Measurements from ENCODE around the gene CLEC9A. TPM values are rescaled to one million over a fixed set of nuclear protein-coding genes. Genes with fewer than 3 reads are reported as not detected.

Gene CLEC9A
- total and polyA plus RNA-seq, 8 donors = 0.20 to 2.6 TPM; not detected in 6

- intact Hi-C loops (cut with DNase I; ENCODE audit: low total_unique reads) = no loop called here
- Histone ChIP-seq H3K27ac (no peak overlapping the region), H3K4me3 (no peak overlapping the region), H3K36me3 (no peaks in the 10 kb centered on the region), H3K9me3 (peaks cover 0 to 11% (median 2%) of the 10 kb centered on the region in 4 donors), H3K4me1 (peaks cover 0 to 3% (median 0%) of the 10 kb centered on the region in 4 donors), H3K27me3 (no peaks in the 10 kb centered on the region)
- no peak for DNase-seq
- TF ChIP-seq EP300 (IDR thresholded peaks at IDR 0.05) (no peak), POLR2AphosphoS5 (IDR thresholded peaks at IDR 0.05) (no peak), POLR2A (IDR thresholded peaks at IDR 0.05) (no peak), CTCF (IDR thresholded peaks at IDR 0.05) (no peak)
- 49 to 54% (median 50%) methylated on average over 8 of the region's 8 CpGs for WGBS, 5 donors
Observed at GRCh38 chr12:10088955-10089900, 58.7 kb downstream of the CLEC9A start.

GRCh38 chr12:10094646-10095395, 64.3 kb downstream of the CLEC9A start:
- 67 to 79% (median 71%) methylated on average over 4 of the region's 4 CpGs for whole genome bisulfite sequencing, 5 donors
- Histone ChIP-seq H3K27me3 (no peaks in the 10 kb centered on the region), H3K9me3 (no peaks in the 10 kb centered on the region), H3K4me1 (peaks cover 0 to 9% (median 4%) of the 10 kb centered on the region in 4 donors), H3K27ac (peak overlapping the region in 1 of 5 donors; percentile 27), H3K36me3 (no peaks in the 10 kb centered on the region), H3K4me3 (no peak overlapping the region)
- DNase-seq = no peak
- intact Hi-C loops (cut with DNase I; ENCODE audit: low total_unique reads) = no loop called here
- no peak for TF ChIP-seq EP300 (IDR thresholded peaks at IDR 0.05)
- no peak for TF ChIP-seq CTCF (IDR thresholded peaks at IDR 0.05)
- TF ChIP-seq POLR2A (IDR thresholded peaks at IDR 0.05) = no peak
- TF ChIP-seq POLR2AphosphoS5 (IDR thresholded peaks at IDR 0.05) = no peak

- no peak for TF ChIP-seq CTCF (IDR thresholded peaks at IDR 0.05)
- no peak for TF ChIP-seq POLR2A (IDR thresholded peaks at IDR 0.05)
- no peak for TF ChIP-seq POLR2AphosphoS5 (IDR thresholded peaks at IDR 0.05)
- TF ChIP-seq EP300 (IDR thresholded peaks at IDR 0.05) = no peak
- Histone ChIP-seq H3K27ac (peak overlapping the region in 2 of 5 donors; percentile 27 to 75), H3K4me1 (peaks cover 0 to 14% (median 7%) of the 10 kb centered on the region in 4 donors), H3K36me3 (no peaks in the 10 kb centered on the region), H3K4me3 (no peak overlapping the region), H3K27me3 (no peaks in the 10 kb centered on the region), H3K9me3 (no peaks in the 10 kb centered on the region)
- intact Hi-C loops (cut with DNase I; ENCODE audit: low total_unique reads) = no loop called here
- WGBS, 5 donors = 71 to 88% (median 83%) methylated on average over 3 of the region's 3 CpGs
- DNase-seq = no peak
Observed at GRCh38 chr12:10095971-10096370, 65.5 kb downstream of the CLEC9A start.

GRCh38 chr12:10097521-10097920, 67.0 kb downstream of the CLEC9A start:
- peaks cover 0 to 5% (median 0%) of the 10 kb centered on the region in 3 donors for H3K27me3 ChIP-seq
- intact Hi-C loops (cut with DNase I; ENCODE audit: low total_unique reads) = no loop called here
- H3K4me3 ChIP-seq = no peak overlapping the region
- peak overlapping the region in 3 of 5 donors; percentile 19 to 75 (median 63) for H3K27ac ChIP-seq
- WGBS, 5 donors = 43 to 65% (median 62%) methylated on average over 3 of the region's 3 CpGs
- peaks cover 0 to 25% (median 13%) of the 10 kb centered on the region in 4 donors for H3K4me1 ChIP-seq
- no peak for TF ChIP-seq CTCF (IDR thresholded peaks at IDR 0.05)
- TF ChIP-seq POLR2AphosphoS5 (IDR thresholded peaks at IDR 0.05) = no peak
- no peak for TF ChIP-seq POLR2A (IDR thresholded peaks at IDR 0.05)
- TF ChIP-seq EP300 (IDR thresholded peaks at IDR 0.05) = no peak
- peak in 1 of 2 donors; percentile 29 for DNase-seq
- no peaks in the 10 kb centered on the region for H3K36me3 ChIP-seq
- no peaks in the 10 kb centered on the region for H3K9me3 ChIP-seq
